ENCODE data around the gene PATJ. TPM values are rescaled to one million over a fixed set of nuclear protein-coding genes. Genes with fewer than 3 reads are reported as not detected.

Gene PATJ
- polyA plus RNA-seq, 1 donor (not counting 4 experiments of a cell fraction or from before 2014, with no cell fraction given): 28.1 TPM

GRCh38 chr1:62077821-62078220, 335.5 kb downstream of the PATJ start:
- H3K27me3 ChIP-seq (ENCODE audit: control insufficient read depth, extremely low read depth, insufficient read depth, low read length): no peaks in the 10 kb centered on the region
- no peak overlapping the region for H2AFZ ChIP-seq (ENCODE audit: control insufficient read depth, low read length)
- H3K9ac ChIP-seq (ENCODE audit: control insufficient read depth, extremely low read depth, insufficient read depth, low read length): no peak overlapping the region
- H3K4me3 ChIP-seq (ENCODE audit: control insufficient read depth in 2 of 3, extremely low read depth in 1 of 3, insufficient read depth in 2 of 3, low read depth in 1 of 3, low read length in 3 of 3): no peak overlapping the region
- no peaks in the 10 kb centered on the region for H3K79me2 ChIP-seq (ENCODE audit: control insufficient read depth, insufficient read depth, low read length)
- FAIRE-seq (no peak), DNase-seq (ENCODE audit: low read depth, low spot score) (no peak)
- H3K27ac ChIP-seq (ENCODE audit: control insufficient read depth, insufficient read depth, low read length): no peak overlapping the region
- peaks cover 2% of the 10 kb centered on the region for H3K4me1 ChIP-seq (ENCODE audit: control insufficient read depth, extremely low read depth, insufficient read depth, low read length)
- no peak for TF ChIP-seq EZH2 (IDR thresholded peaks at IDR 0.05; ENCODE audit: low read length)
- dilution Hi-C loops (cut with MboI; ENCODE audit: extremely low pct_ligation_motif_present, low sequenced_read_pairs): no loop called here
- H4K20me1 ChIP-seq (ENCODE audit: control insufficient read depth, extremely low read depth, insufficient read depth, low read length): no peaks in the 10 kb centered on the region
- H3K36me3 ChIP-seq (ENCODE audit: control insufficient read depth in 2 of 2, extremely low read depth in 1 of 2, insufficient read depth in 2 of 2, low read length in 2 of 2): peaks cover 0 to 6% of the 10 kb centered on the region in 2 experiments
- no peaks in the 10 kb centered on the region for H3K9me1 ChIP-seq (ENCODE audit: control insufficient read depth, extremely low read depth, insufficient read depth, low read length)
- no peaks in the 10 kb centered on the region for H3K9me3 ChIP-seq (ENCODE audit: control insufficient read depth, low read depth, low read length)
- no peak overlapping the region for H3K4me2 ChIP-seq (ENCODE audit: control insufficient read depth, extremely low read depth, insufficient read depth, low read depth, low read length)

GRCh38 chr1:62082456-62083363, 340.4 kb downstream of the PATJ start:
- no peaks in the 10 kb centered on the region for H4K20me1 ChIP-seq (ENCODE audit: control insufficient read depth, extremely low read depth, insufficient read depth, low read length)
- DNase-seq (ENCODE audit: low read depth, low spot score): no peak
- peak; percentile 70 for FAIRE-seq

More at GRCh38 chr1:62082456-62083363, 340.4 kb downstream of the PATJ start:
- H3K27me3 ChIP-seq (ENCODE audit: control insufficient read depth, extremely low read depth, insufficient read depth, low read length): no peaks in the 10 kb centered on the region
- no peaks in the 10 kb centered on the region for H3K79me2 ChIP-seq (ENCODE audit: control insufficient read depth, insufficient read depth, low read length)
- no peaks in the 10 kb centered on the region for H3K4me1 ChIP-seq (ENCODE audit: control insufficient read depth, extremely low read depth, insufficient read depth, low read length)
- no peak overlapping the region for H3K4me3 ChIP-seq (ENCODE audit: control insufficient read depth in 2 of 3, extremely low read depth in 1 of 3, insufficient read depth in 2 of 3, low read depth in 1 of 3, low read length in 3 of 3)
- H3K9ac ChIP-seq (ENCODE audit: control insufficient read depth, extremely low read depth, insufficient read depth, low read length): no peak overlapping the region
- H2AFZ ChIP-seq (ENCODE audit: control insufficient read depth, low read length): no peak overlapping the region
- H3K36me3 ChIP-seq (ENCODE audit: control insufficient read depth in 2 of 2, extremely low read depth in 1 of 2, insufficient read depth in 2 of 2, low read length in 2 of 2): peaks cover 11% of the 10 kb centered on the region in 2 experiments
- H3K4me2 ChIP-seq (ENCODE audit: control insufficient read depth, extremely low read depth, insufficient read depth, low read depth, low read length): no peak overlapping the region
- H3K9me3 ChIP-seq (ENCODE audit: control insufficient read depth, low read depth, low read length): no peaks in the 10 kb centered on the region
- dilution Hi-C loops (cut with MboI; ENCODE audit: extremely low pct_ligation_motif_present, low sequenced_read_pairs): no loop called here
- no peaks in the 10 kb centered on the region for H3K9me1 ChIP-seq (ENCODE audit: control insufficient read depth, extremely low read depth, insufficient read depth, low read length)
- TF ChIP-seq, protein P1, sequence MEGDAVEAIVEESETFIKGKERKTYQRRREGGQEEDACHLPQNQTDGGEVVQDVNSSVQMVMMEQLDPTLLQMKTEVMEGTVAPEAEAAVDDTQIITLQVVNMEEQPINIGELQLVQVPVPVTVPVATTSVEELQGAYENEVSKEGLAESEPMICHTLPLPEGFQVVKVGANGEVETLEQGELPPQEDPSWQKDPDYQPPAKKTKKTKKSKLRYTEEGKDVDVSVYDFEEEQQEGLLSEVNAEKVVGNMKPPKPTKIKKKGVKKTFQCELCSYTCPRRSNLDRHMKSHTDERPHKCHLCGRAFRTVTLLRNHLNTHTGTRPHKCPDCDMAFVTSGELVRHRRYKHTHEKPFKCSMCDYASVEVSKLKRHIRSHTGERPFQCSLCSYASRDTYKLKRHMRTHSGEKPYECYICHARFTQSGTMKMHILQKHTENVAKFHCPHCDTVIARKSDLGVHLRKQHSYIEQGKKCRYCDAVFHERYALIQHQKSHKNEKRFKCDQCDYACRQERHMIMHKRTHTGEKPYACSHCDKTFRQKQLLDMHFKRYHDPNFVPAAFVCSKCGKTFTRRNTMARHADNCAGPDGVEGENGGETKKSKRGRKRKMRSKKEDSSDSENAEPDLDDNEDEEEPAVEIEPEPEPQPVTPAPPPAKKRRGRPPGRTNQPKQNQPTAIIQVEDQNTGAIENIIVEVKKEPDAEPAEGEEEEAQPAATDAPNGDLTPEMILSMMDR (optimal IDR thresholded peaks at IDR 0.05 in 1 of 3, IDR thresholded peaks at IDR 0.05 in 1 of 3, conservative IDR thresholded peaks at IDR 0.05 in 1 of 3; ENCODE audit: extremely low read depth in 1 of 3, insufficient read depth in 2 of 3, low read length in 3 of 3): peak; percentile 78 to 92 (median 79)
- TF ChIP-seq EZH2 (IDR thresholded peaks at IDR 0.05; ENCODE audit: low read length): no peak
- no peak overlapping the region for H3K27ac ChIP-seq (ENCODE audit: control insufficient read depth, insufficient read depth, low read length)

Data from keratinocyte (primary cell).